OCI-LY3 (cell line): Measurements from ENCODE around the gene ANKRD33B.

Source experiments
- H2AFZ ChIP-seq: fragments of 200-600, 300-600 bp; shearing (Covaris generic); 2 replicates; pipeline ENCODE4 v1.6.0; 2014; ENCODE audit warnings: antibody characterized with exemption, low read depth, low read length
- H3K27ac ChIP-seq: fragments of 200-600, 300-600 bp; sonication (generic); 2 replicates; pipeline ENCODE4 v1.5.1; 2014; ENCODE audit warnings: mild to moderate bottlenecking, low read length, moderate library complexity, mixed read lengths
- H3K27me3 ChIP-seq: fragments of 200-600, 300-600 bp; sonication (generic); 2 replicates; pipeline ENCODE4 v1.6.1; 2014; ENCODE audit warnings: low read depth, low read length, mixed read lengths
- H3K36me3 ChIP-seq: fragments of 200-600, 300-600 bp; sonication (generic); replicated peaks from 2 replicates; pipeline ENCODE3; 2014; ENCODE audit warnings: low read depth, low read length, mixed read lengths
- H3K4me1 ChIP-seq: fragments of 300-600, 200-600 bp; sonication (generic); 2 replicates; pipeline ENCODE4 v1.6.1; 2014; ENCODE audit warnings: low read length, mixed read lengths
- H3K4me2 ChIP-seq: fragments of 200-600, 300-600 bp; sonication (generic); 2 replicates; pipeline ENCODE4 v1.6.1; 2014; ENCODE audit warnings: low read length, mixed read lengths
- H3K4me3 ChIP-seq: fragments of 300-600, 200-600 bp; sonication (generic); 2 replicates; pipeline ENCODE4 v1.5.1; 2014; ENCODE audit warnings: antibody characterized with exemption, mild to moderate bottlenecking, low read length, moderate library complexity
- H3K79me2 ChIP-seq: fragments of 300-600, 200-600 bp; shearing (Covaris generic); 2 replicates; pipeline ENCODE4 v1.6.1; 2014; ENCODE audit warnings: mild to moderate bottlenecking, low read length, mixed read lengths
- H3K9ac ChIP-seq: fragments of 300-600, 200-600 bp; shearing (Covaris generic); 2 replicates; pipeline ENCODE4 v1.6.0; 2014; ENCODE audit warnings: mild to moderate bottlenecking, low read length, moderate library complexity
- H3K9me3 ChIP-seq: fragments of 200-600, 300-600 bp; shearing (Covaris generic); 2 replicates; pipeline ENCODE4 v1.6.1; 2014; ENCODE audit warnings: low read length, mixed read lengths; ENCODE audit not compliant: insufficient read depth
- H4K20me1 ChIP-seq: fragments of 200-600, 300-600 bp; sonication (generic); 2 replicates; pipeline ENCODE4 v1.6.1; 2016; ENCODE audit warnings: low read length, mixed read lengths; ENCODE audit not compliant: insufficient read depth
- EZH2phosphoT487 ChIP-seq: fragments of 200-600 bp; shearing (Covaris generic); IDR thresholded peaks from 2 replicates; pipeline ENCODE4 v1.6.1; 2018; ENCODE audit warnings: antibody characterized with exemption, mixed run types, low read depth
- TF ChIP-seq, protein P1 (sequence below): fragments of 200-600, 300-600 bp; sonication (generic); IDR thresholded peaks from 2 replicates; pipeline ENCODE4 v1.5.1; 2014; ENCODE audit warnings: antibody characterized with exemption, low read length, low read depth

Gene ANKRD33B

DNA sequence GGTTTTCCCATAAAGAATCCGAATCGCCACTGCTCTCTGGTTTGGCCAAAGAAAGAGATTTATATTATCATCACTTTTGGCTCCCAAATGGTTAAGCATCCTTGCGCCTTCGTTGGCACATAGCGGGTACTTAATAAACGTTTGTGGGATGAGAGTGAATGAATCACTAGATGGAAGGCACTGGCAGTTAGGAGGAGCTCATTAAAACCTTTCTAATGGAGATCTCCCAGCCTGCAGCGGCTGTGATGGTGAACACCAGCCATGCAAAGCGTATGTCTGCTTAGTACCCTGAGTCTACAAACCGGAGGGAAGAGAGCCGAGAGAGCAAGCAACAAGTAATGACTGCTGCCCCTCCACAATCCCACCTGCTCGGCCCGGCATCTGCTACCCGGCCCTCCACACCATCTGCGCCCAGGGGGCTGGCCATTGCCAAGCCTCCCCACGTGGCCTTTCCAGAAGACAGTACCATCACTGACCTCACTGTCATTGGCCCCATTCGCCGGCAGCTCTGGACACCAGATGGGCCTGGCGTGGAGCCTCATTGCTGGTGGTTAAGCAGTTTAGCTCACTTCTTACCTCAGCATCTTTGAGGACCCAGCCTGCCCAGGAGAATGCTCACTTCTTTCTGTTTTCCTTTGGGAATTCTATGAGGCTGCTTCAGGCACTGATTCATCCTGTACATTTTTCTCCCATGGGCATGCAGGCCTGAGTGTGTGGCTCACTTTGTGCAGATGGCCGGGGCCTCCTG is 39.3 kb upstream of the ANKRD33B start:
- no peak overlapping the region for H3K4me3 ChIP-seq
- H3K4me2 ChIP-seq, result no peak overlapping the region
- no peaks in the 10 kb centered on the region for H4K20me1 ChIP-seq
- TF ChIP-seq EZH2phosphoT487, result no peak
- TF ChIP-seq, protein P1, sequence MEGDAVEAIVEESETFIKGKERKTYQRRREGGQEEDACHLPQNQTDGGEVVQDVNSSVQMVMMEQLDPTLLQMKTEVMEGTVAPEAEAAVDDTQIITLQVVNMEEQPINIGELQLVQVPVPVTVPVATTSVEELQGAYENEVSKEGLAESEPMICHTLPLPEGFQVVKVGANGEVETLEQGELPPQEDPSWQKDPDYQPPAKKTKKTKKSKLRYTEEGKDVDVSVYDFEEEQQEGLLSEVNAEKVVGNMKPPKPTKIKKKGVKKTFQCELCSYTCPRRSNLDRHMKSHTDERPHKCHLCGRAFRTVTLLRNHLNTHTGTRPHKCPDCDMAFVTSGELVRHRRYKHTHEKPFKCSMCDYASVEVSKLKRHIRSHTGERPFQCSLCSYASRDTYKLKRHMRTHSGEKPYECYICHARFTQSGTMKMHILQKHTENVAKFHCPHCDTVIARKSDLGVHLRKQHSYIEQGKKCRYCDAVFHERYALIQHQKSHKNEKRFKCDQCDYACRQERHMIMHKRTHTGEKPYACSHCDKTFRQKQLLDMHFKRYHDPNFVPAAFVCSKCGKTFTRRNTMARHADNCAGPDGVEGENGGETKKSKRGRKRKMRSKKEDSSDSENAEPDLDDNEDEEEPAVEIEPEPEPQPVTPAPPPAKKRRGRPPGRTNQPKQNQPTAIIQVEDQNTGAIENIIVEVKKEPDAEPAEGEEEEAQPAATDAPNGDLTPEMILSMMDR, result no peak
- no peak overlapping the region for H3K9ac ChIP-seq
- H3K27me3 ChIP-seq, result peaks cover 12% of the 10 kb centered on the region; the same call in 1 of the 2 replicates
- H2AFZ ChIP-seq, result no peak overlapping the region
- H3K27ac ChIP-seq, result no peak overlapping the region
- no peaks in the 10 kb centered on the region for H3K9me3 ChIP-seq
- no peaks in the 10 kb centered on the region for H3K79me2 ChIP-seq
- no peaks in the 10 kb centered on the region for H3K36me3 ChIP-seq
- peaks cover 19% of the 10 kb centered on the region for H3K4me1 ChIP-seq

DNA sequence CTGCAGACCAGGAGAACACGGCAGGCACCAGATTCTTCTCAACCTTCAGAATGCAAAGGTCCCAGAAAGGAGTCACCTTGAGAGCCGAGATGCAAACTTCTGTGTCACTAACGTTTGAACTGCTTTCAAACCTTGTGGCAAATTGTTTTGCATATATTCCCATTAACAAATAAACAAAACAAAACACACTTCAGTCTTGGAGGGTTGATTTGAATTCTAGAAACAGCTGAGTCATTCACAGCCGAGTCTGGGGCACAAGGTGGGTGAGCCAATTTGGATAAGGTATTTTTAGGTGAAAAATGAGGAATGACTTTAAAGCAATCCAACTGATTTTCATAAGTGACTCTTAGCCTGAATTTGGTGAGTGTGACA is 38.8 kb upstream of the ANKRD33B start:
- Histone ChIP-seq H3K27ac (no peak overlapping the region), H2AFZ (no peak overlapping the region), H3K27me3 (peaks cover 12% of the 10 kb centered on the region; the same call in 1 of the 2 replicates), H3K4me2 (no peak overlapping the region), H3K9me3 (no peaks in the 10 kb centered on the region), H3K4me1 (peaks cover 19% of the 10 kb centered on the region), H3K4me3 (no peak overlapping the region), H3K79me2 (no peaks in the 10 kb centered on the region), H3K36me3 (no peaks in the 10 kb centered on the region), H4K20me1 (no peaks in the 10 kb centered on the region), H3K9ac (no peak overlapping the region)
- TF ChIP-seq, protein P1, result no peak
- TF ChIP-seq EZH2phosphoT487, result no peak

DNA sequence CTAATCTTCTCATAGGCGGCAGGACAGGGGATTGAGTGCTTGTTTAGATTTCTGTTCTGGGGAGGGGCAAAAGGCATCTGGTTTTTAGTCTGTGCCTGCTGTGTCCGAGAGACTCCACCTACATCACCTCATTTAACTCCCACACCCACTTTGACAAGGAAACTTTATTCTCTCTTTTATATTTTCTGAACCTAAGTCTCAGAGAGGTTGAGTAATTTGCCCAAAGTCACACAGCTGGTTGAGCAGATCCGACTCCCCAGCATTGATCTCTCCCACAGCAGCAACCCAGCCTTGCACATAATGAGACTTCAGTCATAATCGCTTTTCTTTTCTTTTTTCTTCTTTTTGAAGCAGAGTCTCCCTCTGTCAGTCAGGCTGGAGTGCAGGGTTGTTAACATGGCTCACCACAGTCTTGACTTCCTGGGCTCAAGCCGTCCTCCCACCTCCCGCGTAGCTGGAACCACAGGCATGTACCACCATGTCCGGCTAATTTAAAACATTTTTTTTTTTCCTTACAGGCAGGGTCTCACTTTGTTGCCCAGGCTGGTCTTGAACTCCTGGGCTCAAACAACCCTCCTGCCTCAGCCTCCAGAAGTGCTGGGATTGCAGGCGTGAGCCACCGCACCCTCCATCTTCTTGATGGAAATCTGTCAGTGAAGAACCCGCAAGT is 36.5 kb upstream of the ANKRD33B start:
- Histone ChIP-seq H3K27ac (no peak overlapping the region), H3K4me3 (peak overlapping the region; percentile 42), H4K20me1 (no peaks in the 10 kb centered on the region), H2AFZ (no peak overlapping the region), H3K36me3 (no peaks in the 10 kb centered on the region), H3K9ac (no peak overlapping the region), H3K4me2 (peak overlapping the region; percentile 40), H3K27me3 (peaks cover 12% of the 10 kb centered on the region; the same call in 1 of the 2 replicates), H3K4me1 (peaks cover 19% of the 10 kb centered on the region), H3K9me3 (no peaks in the 10 kb centered on the region), H3K79me2 (no peaks in the 10 kb centered on the region)
- TF ChIP-seq, protein P1, result no peak
- TF ChIP-seq EZH2phosphoT487, result no peak

DNA sequence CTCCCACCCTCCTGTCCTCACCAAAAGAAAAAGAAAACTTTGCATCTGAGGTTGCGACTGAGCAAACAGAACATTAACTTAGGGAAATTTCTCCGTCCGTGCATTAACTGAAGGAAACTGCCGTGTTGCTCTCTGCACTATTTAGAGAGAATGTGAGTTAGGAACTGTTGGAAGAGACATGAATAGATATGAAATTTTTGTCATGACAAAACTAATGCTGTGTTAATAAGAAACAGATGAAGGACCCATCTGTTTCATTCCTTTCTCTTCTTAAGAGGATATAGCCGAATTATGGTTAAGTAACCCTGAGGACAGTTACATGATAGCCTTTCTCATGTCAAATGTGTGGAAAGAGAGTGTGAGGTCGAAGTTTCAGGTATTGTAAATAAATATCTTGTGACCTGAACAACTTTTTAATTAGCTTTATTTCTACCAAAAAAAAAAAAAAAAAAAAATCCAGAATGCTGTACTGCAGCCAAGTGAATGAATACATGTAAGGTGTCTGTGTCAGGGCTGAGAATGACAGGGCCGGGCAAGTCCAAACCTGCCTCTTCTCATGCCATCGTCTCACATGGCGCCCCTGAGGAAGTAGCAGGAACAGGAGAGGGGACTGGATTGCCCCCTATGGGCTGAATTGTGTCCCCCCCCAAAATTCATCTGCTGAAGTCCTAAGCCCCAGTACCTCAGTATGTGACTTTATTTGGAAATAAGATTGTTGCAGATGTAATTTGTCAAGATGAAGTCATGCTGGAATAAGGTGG is 35.6 kb upstream of the ANKRD33B start:
- Histone ChIP-seq H3K4me2 (peak overlapping the region; percentile 40), H3K36me3 (no peaks in the 10 kb centered on the region), H4K20me1 (no peaks in the 10 kb centered on the region), H3K4me1 (peaks cover 19% of the 10 kb centered on the region), H3K79me2 (no peaks in the 10 kb centered on the region), H3K9ac (no peak overlapping the region), H3K4me3 (peak overlapping the region; percentile 42), H3K9me3 (no peaks in the 10 kb centered on the region), H2AFZ (no peak overlapping the region), H3K27ac (no peak overlapping the region), H3K27me3 (peaks cover 12% of the 10 kb centered on the region; the same call in 1 of the 2 replicates)
- no peak for TF ChIP-seq EZH2phosphoT487
- TF ChIP-seq, protein P1, result no peak
